ENCODE measurements around the gene TTC9B.

Gene TTC9B

DNA sequence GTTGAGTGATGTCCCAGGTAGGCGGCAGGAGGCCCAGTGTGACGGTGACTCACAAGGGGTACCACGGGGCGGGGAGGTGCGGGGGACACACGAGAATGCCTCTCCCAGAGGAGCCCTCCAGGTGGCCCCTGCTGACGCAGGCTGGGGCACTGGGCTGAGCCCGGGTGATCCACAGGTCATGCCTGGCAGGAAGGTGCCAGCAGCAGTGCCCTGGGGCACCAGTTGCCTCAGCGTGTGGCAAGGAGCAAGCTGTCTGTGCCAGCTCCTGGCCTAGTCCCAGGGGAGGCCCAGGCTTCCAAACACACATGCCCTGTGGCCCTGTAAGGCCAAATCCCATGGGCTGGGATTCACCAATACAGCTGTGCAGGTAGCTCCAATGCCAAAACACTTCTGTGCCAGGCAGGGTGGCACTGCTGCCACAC, 38.9 kb upstream of the TTC9B start:
- H3K4me3 ChIP-seq (ENCODE audit: low read depth, low read length), result no peak overlapping the region
- ChIA-PET POLR2A (interaction anchor here (0.6 kb wide), 1 partner anchor 9 kb away, joined by 3 read pairs; no protein-coding TSS in a partner anchor), CTCF (interaction anchor here (1.5 kb wide), 1 partner anchor 377 kb away, joined by 4 read pairs; no protein-coding TSS in a partner anchor)
- TF ChIP-seq, protein P1, sequence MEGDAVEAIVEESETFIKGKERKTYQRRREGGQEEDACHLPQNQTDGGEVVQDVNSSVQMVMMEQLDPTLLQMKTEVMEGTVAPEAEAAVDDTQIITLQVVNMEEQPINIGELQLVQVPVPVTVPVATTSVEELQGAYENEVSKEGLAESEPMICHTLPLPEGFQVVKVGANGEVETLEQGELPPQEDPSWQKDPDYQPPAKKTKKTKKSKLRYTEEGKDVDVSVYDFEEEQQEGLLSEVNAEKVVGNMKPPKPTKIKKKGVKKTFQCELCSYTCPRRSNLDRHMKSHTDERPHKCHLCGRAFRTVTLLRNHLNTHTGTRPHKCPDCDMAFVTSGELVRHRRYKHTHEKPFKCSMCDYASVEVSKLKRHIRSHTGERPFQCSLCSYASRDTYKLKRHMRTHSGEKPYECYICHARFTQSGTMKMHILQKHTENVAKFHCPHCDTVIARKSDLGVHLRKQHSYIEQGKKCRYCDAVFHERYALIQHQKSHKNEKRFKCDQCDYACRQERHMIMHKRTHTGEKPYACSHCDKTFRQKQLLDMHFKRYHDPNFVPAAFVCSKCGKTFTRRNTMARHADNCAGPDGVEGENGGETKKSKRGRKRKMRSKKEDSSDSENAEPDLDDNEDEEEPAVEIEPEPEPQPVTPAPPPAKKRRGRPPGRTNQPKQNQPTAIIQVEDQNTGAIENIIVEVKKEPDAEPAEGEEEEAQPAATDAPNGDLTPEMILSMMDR (IDR thresholded peaks at IDR 0.05; ENCODE audit: insufficient read depth, low read length, missing control alignments), result no peak
- no peak for DNase-seq (ENCODE audit: low read depth, low spot score)

GRCh38 chr19:40256512-40256911, 38.3 kb upstream of the TTC9B start:
- H3K4me3 ChIP-seq (ENCODE audit: low read depth, low read length), result no peak overlapping the region
- TF ChIP-seq, protein P1 (IDR thresholded peaks at IDR 0.05; ENCODE audit: insufficient read depth, low read length, missing control alignments), result no peak
- CTCF ChIA-PET, result no interaction called here
- POLR2A ChIA-PET, result no interaction called here
- no peak for DNase-seq (ENCODE audit: low read depth, low spot score)

DNA sequence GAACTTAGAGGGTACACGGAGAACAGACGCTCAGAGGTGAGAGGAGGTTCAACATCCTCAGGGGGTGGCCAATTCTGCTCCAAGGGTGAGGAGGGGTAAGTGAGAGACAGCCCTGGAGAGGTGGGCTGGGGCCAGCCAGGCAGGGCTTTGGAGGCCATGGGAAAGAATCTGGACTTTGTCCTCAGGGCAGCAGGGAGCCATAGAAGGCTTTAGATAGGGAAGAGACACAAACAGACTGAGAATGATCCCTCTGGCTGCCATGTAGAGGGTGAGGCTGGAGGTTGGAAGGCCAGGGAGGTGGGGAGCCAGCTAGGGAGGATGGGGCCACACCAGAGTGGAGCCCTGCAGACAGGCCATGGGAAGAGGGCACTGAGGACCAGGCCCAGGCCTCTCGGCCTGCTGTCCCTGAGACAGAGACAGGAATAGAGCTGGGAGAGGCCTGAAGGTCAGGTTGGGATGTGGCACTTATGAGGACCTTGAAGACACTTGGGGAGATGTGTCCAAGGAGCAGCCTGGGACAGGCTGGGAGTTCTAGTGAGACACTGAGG, 37.5 kb upstream of the TTC9B start:
- TF ChIP-seq, protein P1 (IDR thresholded peaks at IDR 0.05; ENCODE audit: insufficient read depth, low read length, missing control alignments), result no peak
- CTCF ChIA-PET, result no interaction called here
- POLR2A ChIA-PET, result no interaction called here
- no peak for DNase-seq (ENCODE audit: low read depth, low spot score)
- H3K4me3 ChIP-seq (ENCODE audit: low read depth, low read length), result no peak overlapping the region

GRCh38 chr19:40254714-40255418, 36.7 kb upstream of the TTC9B start:
- ChIA-PET CTCF (no interaction called here), POLR2A (no interaction called here)
- no peak for DNase-seq (ENCODE audit: low read depth, low spot score)
- no peak overlapping the region for H3K4me3 ChIP-seq (ENCODE audit: low read depth, low read length)
- TF ChIP-seq, protein P1 (IDR thresholded peaks at IDR 0.05; ENCODE audit: insufficient read depth, low read length, missing control alignments), result no peak

DNA sequence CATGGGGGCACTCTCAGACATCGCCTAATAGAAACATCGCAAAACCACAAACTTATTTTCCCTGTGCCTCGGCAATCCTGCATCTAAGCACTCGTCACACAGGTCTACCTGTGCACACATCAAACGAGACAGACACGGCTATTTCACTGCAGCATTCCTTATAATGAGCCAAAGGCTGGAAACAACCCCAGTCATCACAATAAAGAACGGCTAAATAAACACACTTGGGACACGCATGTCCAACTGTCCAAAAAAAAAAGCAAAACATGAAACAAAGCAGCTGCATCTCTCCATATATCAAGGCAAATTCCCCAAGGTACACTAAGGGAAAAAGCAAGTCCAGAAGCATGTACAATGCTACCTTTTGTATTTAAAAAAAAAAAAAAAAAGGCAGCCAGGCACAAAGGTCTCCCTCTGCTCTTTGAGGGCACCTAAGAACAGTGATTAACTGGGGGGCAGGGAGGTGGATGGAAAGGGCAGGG, 35.5 kb upstream of the TTC9B start:
- H3K4me3 ChIP-seq (ENCODE audit: low read depth, low read length), result no peak overlapping the region
- ChIA-PET CTCF (no interaction called here), POLR2A (no interaction called here)
- no peak for DNase-seq (ENCODE audit: low read depth, low spot score)
- TF ChIP-seq, protein P1 (IDR thresholded peaks at IDR 0.05; ENCODE audit: insufficient read depth, low read length, missing control alignments), result no peak

- ChIA-PET CTCF (interaction anchor here (0.9 to 1.1 kb wide), 2 partner anchors 24 to 211 kb away, joined by 3 read pairs; no protein-coding TSS in a partner anchor), POLR2A (no interaction called here)
- TF ChIP-seq, protein P1 (IDR thresholded peaks at IDR 0.05; ENCODE audit: insufficient read depth, low read length, missing control alignments), result no peak
- DNase-seq (ENCODE audit: low read depth, low spot score), result no peak
- H3K4me3 ChIP-seq (ENCODE audit: low read depth, low read length), result no peak overlapping the region
These were observed 34.2 kb upstream of the TTC9B start for GRCh38 chr19:40252395-40252794.

Data from AG04449 (cell line).